GM12801 (cell line): ENCODE measurements around the gene DCP1B.

Experiments
- CTCF ChIP-seq: IDR thresholded peaks from one replicate; pipeline ENCODE4 v1.5.1; 2011; ENCODE audit warnings: control low read depth; ENCODE audit not compliant: insufficient read length; ENCODE audit errors: extremely low read depth

Gene DCP1B

GRCh38 chr12:2016862-2017545 is 12.7 kb upstream of the DCP1B start:
- TF ChIP-seq CTCF = no peak

DNA sequence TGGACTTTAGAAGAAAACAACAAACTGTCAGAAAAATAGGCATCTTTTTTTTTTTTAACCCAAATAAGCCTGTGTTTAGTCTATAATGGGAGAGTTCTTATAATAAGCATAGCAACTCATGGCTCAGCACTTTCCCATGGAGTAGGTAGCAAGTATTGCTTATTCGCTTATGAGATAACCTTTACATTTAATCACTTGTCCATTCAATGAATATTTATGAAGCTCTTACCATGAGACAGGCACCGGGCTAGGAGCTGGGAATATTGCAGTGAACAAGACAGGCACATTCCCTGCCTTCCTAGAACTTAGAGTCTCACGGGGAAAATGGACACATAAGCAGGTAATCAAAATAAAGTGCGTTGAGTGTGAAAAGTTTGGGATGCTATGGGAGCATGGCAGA is 10.0 kb upstream of the DCP1B start:
- TF ChIP-seq CTCF = no peak

GRCh38 chr12:2013527-2014223 is 9.4 kb upstream of the DCP1B start:
- no peak for TF ChIP-seq CTCF

- TF ChIP-seq CTCF = no peak
These were observed 8.8 kb upstream of the DCP1B start for GRCh38 chr12:2013086-2013485.

GRCh38 chr12:2011643-2012607 is 7.7 kb upstream of the DCP1B start:
- TF ChIP-seq CTCF = no peak

- no peak for TF ChIP-seq CTCF
These were observed 5.4 kb upstream of the DCP1B start for GRCh38 chr12:2009623-2010022.

GRCh38 chr12:2008677-2009076 is 4.4 kb upstream of the DCP1B start:
- TF ChIP-seq CTCF = no peak
